CD4-positive, alpha-beta memory T cell (primary cell): ENCODE results near the gene TRAF6. TPM values are rescaled to one million over a fixed set of nuclear protein-coding genes. Genes with fewer than 3 reads are reported as not detected.

Source experiments
- CTCF ChIA-PET: fragments of 350-600 bp; sonication (Branson Sonifier 250); formaldehyde crosslinking; loops from one replicate; lab custom pipeline; 2021; ENCODE audit warnings: inconsistent platforms; ENCODE audit not compliant: partially characterized antibody; lab: Charles Lee
- POLR2A ChIA-PET: fragments of 350-600 bp; sonication (Branson Sonifier 250); formaldehyde crosslinking; loops from one replicate; lab custom pipeline; 2021; ENCODE audit not compliant: partially characterized antibody; lab: Charles Lee
- DNase-seq, 5 donors: peaks; one replicate each; pipeline versions ENCODE4 v3.0.0 to v3.0.0-alpha.2; 2020 to 2022; ENCODE audit warnings: mixed read lengths in 1 of 5
- H3K27ac ChIP-seq: one replicate; pipeline ENCODE4 v1.7.0; 2013; ENCODE audit warnings: low read depth, low read length
- H3K27me3 ChIP-seq: 2 replicates; pipeline ENCODE4 v1.7.0; 2013; ENCODE audit warnings: mild to moderate bottlenecking, low read length, moderate library complexity; ENCODE audit not compliant: insufficient read depth
- H3K36me3 ChIP-seq: 2 replicates; pipeline ENCODE4 v1.7.0; 2013; ENCODE audit warnings: mild to moderate bottlenecking, low read length, moderate library complexity; ENCODE audit not compliant: insufficient read depth
- H3K4me1 ChIP-seq: 2 replicates; pipeline ENCODE4 v1.7.0; 2013; ENCODE audit warnings: mild to moderate bottlenecking, low read length, moderate library complexity; ENCODE audit not compliant: insufficient read depth
- H3K4me3 ChIP-seq, 2 donors: one replicate each; pipeline ENCODE4 v1.7.0; 2013; ENCODE audit warnings: low read length in 2 of 2, mild to moderate bottlenecking in 1 of 2
- H3K9me3 ChIP-seq, 2 donors: one replicate each; pipeline ENCODE4 v1.7.0; 2013; ENCODE audit warnings: low read length in 2 of 2, control low read depth in 1 of 2; ENCODE audit not compliant: control insufficient read depth in 1 of 2
- H3K27ac Mint-ChIP-seq, 7 donors: one replicate each; pipeline ENCODE4 v1.8.0; 2020 to 2021; ENCODE audit warnings: mixed read lengths in 7 of 7, mild to moderate bottlenecking in 6 of 7, inconsistent platforms in 3 of 7, moderate library complexity in 3 of 7
- H3K27me3 Mint-ChIP-seq, 2 donors: one replicate each; pipeline ENCODE4 v1.8.0; 2020 to 2021; ENCODE audit warnings: mixed read lengths in 2 of 2
- H3K36me3 Mint-ChIP-seq, 2 donors: one replicate each; pipeline ENCODE4 v1.8.0; 2020 to 2021; ENCODE audit warnings: mixed read lengths in 2 of 2, inconsistent platforms in 1 of 2, mild to moderate bottlenecking in 1 of 2
- H3K4me1 Mint-ChIP-seq, 4 donors: one replicate each; pipeline ENCODE4 v1.8.0; 2020 to 2021; ENCODE audit warnings: mixed read lengths in 4 of 4, mild to moderate bottlenecking in 1 of 4
- H3K4me3 Mint-ChIP-seq, 8 donors: one replicate each; pipeline ENCODE4 v1.8.0; 2020 to 2021; ENCODE audit warnings: mixed read lengths in 8 of 8, mild to moderate bottlenecking in 7 of 8, moderate library complexity in 6 of 8, inconsistent platforms in 3 of 8
- H3K9me3 Mint-ChIP-seq, 8 donors: one replicate each; pipeline ENCODE4 v1.8.0; 2020 to 2021; ENCODE audit warnings: mixed read lengths in 8 of 8, mild to moderate bottlenecking in 5 of 8, inconsistent platforms in 3 of 8, moderate library complexity in 1 of 8
- intact Hi-C: fragments of 100-400 bp; cut with micrococcal nuclease; formaldehyde crosslinking; loops from one replicate; pipeline ENCODE4 v1.15.1; 2023
- polyA plus RNA-seq, 2 donors: library from polyadenylated mRNA; unstranded; fragments of 300-500 nt; fragmentation: Illumina TruSeq; gene quantifications; one replicate each; pipeline ENCODE4 v1.2.3, GENCODE V29; 2021
- total RNA-seq, 2 experiments: library from RNA; stranded (reverse); gene quantifications; one replicate each; pipeline ENCODE4 v1.2.3, GENCODE V29; 2021

Gene TRAF6
- total and polyA plus RNA-seq, 4 experiments from 2014 or later: 10.3 to 23.7 (median 17.1) TPM

DNA sequence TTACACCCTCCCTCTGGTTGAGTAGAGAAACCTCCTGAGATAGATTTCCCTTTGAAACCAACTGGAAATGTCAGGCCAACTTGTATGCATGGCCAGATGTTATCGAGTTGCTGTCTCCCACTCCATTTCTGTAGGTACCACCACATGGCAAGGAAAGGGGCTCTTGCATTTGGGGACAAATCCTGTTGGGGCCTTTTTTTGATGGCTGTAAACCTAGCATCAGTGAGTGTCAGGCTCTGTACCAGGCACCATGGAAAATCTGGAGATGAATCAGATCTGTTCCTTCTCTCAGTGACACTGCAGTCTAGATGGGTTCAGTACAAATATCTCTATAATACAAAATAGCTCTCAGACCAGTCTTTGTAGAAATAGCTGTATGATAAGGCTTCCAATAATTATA lies 58.4 kb downstream of the TRAF6 start:
- no peaks in the 10 kb centered on the region for H3K27me3 Mint-ChIP-seq
- no peaks in the 10 kb centered on the region for H3K9me3 Mint-ChIP-seq
- H3K4me1 Mint-ChIP-seq: peaks cover 45 to 65% (median 53%) of the 10 kb centered on the region in 4 donors
- peak overlapping the region in 6 of 8 donors; percentile 26 to 73 (median 54) for H3K4me3 Mint-ChIP-seq
- Histone ChIP-seq H3K27ac (no peak overlapping the region), H3K27me3 (no peaks in the 10 kb centered on the region), H3K36me3 (peaks cover 4% of the 10 kb centered on the region), H3K9me3 (no peaks in the 10 kb centered on the region), H3K4me3 (no peak overlapping the region), H3K4me1 (peaks cover 54% of the 10 kb centered on the region)
- intact Hi-C loops: loop anchor here (1.0 to 2.0 kb wide), 2 partner anchors 74 to 99 kb away; no protein-coding TSS in a partner anchor
- H3K36me3 Mint-ChIP-seq: peaks cover 25 to 53% of the 10 kb centered on the region in 2 donors
- CTCF ChIA-PET: interaction anchor here (1.1 to 6.2 kb wide), 8 partner anchors 12 to 98 kb away, joined by 3 to 50 read pairs (median 8); no protein-coding TSS in a partner anchor
- POLR2A ChIA-PET: interaction anchor here (0.8 to 3.6 kb wide), 10 partner anchors 11 to 98 kb away, joined by 3 to 51 read pairs (median 3); no protein-coding TSS in a partner anchor
- H3K27ac Mint-ChIP-seq: peak overlapping the region in 6 of 7 donors; percentile 28 to 78 (median 48)
- no peak for DNase-seq

DNA sequence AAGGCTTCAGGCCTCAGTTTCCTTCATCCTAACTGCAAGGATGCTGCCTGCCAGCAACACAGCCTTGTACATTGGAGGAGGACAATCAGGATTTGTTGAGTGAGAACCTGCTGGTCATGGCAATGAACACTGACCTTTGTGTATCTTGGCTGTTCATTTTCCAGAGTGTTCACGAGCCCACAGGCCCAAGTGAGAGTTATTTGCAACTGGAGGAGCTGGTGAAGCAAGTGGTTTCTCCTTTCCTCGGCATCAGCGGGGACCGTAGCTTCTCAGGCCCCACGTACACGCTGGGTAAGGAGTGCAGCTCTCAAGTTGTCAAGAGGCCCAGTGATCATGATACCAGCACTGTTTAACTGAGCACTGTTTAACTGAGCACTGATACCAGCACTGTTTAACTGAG lies 59.0 kb downstream of the TRAF6 start:
- no peaks in the 10 kb centered on the region for H3K9me3 Mint-ChIP-seq

DNA sequence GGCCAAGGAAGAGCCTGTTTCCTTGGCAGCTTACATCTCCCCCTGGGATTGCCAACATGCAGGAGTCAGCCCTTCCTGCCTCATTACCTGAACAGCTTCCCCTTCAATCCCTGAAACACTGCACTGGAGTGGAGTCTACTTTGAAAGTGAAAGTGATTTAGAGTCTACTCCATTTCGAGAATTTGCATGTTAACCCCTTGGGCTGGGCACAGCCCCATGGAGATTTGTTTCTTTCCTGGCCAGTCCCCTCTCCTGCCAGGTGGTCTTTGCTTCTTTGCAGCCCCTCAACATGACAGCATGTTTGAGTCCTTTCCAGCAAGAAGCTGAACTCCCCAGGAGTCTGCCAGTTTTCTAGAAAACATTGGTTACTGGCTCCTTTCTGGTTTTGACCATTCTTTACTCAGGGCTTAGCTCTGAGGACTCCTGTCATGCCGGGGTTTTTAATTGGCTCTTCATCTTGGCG lies 59.9 kb downstream of the TRAF6 start:
- peak in 1 of 5 donors; percentile 10 for DNase-seq
- no peak overlapping the region for H3K27ac ChIP-seq
- Mint-ChIP-seq H3K27ac (peak overlapping the region; percentile 28 to 89 (median 76)), H3K9me3 (no peaks in the 10 kb centered on the region), H3K36me3 (peaks cover 18 to 62% of the 10 kb centered on the region in 2 donors), H3K4me1 (peaks cover 45 to 68% (median 56%) of the 10 kb centered on the region in 4 donors), H3K27me3 (no peaks in the 10 kb centered on the region), H3K4me3 (peak overlapping the region; percentile 24 to 83 (median 65))
- ChIA-PET CTCF (interaction anchor here (1.0 to 6.2 kb wide), 5 partner anchors 28 to 97 kb away, joined by 3 to 50 read pairs (median 6); no protein-coding TSS in a partner anchor), POLR2A (interaction anchor here (0.8 to 1.4 kb wide), 6 partner anchors 11 to 74 kb away, joined by 3 to 12 read pairs (median 3); no protein-coding TSS in a partner anchor)
- no peaks in the 10 kb centered on the region for H3K27me3 ChIP-seq
- peaks cover 54% of the 10 kb centered on the region for H3K4me1 ChIP-seq
- peaks cover 4% of the 10 kb centered on the region for H3K36me3 ChIP-seq
- H3K4me3 ChIP-seq: no peak overlapping the region
- intact Hi-C loops: no loop called here
- no peaks in the 10 kb centered on the region for H3K9me3 ChIP-seq

More for the DNA sequence above, 59.0 kb downstream of the TRAF6 start:
- peak overlapping the region in 5 of 8 donors; percentile 43 to 82 (median 70) for H3K4me3 Mint-ChIP-seq
- H3K36me3 Mint-ChIP-seq: peaks cover 21 to 54% of the 10 kb centered on the region in 2 donors
- Histone ChIP-seq H3K36me3 (peaks cover 4% of the 10 kb centered on the region), H3K27ac (no peak overlapping the region), H3K9me3 (no peaks in the 10 kb centered on the region), H3K4me3 (no peak overlapping the region), H3K27me3 (no peaks in the 10 kb centered on the region), H3K4me1 (peaks cover 54% of the 10 kb centered on the region)
- ChIA-PET POLR2A (interaction anchor here (3.6 kb wide), 1 partner anchor 73 kb away, joined by 51 read pairs; no protein-coding TSS in a partner anchor), CTCF (interaction anchor here (2.5 to 6.2 kb wide), 3 partner anchors 28 to 97 kb away, joined by 11 to 50 read pairs (median 21); no protein-coding TSS in a partner anchor)
- H3K4me1 Mint-ChIP-seq: peaks cover 45 to 68% (median 53%) of the 10 kb centered on the region in 4 donors
- no peak for DNase-seq
- H3K27me3 Mint-ChIP-seq: no peaks in the 10 kb centered on the region
- intact Hi-C loops: no loop called here
- H3K27ac Mint-ChIP-seq: peak overlapping the region in 6 of 7 donors; percentile 12 to 82 (median 62)

DNA sequence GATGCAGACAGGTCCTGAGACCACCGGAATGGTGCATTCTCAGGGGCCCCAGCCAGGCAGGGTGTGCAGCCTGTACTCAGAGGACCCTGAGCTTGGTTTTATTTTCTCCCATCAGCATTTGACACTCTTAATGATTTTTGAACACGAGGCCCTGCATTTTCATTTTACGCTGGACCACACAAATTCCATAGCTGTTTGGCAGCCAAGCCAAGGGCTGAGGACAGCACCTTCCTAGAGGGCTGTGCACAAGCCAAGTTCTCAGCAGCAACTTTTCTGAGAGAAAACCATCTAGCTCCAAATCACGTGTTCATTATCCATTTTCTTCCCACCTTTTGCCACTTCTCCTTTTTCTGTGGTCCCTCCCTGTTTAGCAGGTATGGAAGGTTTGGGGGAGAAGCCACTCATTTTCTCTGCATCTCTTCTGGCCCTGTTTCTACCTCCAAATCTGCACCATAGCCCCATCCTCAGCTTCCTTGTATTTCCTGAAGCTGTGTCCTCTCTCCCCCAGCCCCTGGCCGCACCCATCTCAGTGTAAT lies 60.4 kb downstream of the TRAF6 start:
- Histone ChIP-seq H3K27ac (no peak overlapping the region), H3K9me3 (no peaks in the 10 kb centered on the region), H3K36me3 (peaks cover 4% of the 10 kb centered on the region), H3K4me1 (peaks cover 54% of the 10 kb centered on the region), H3K4me3 (no peak overlapping the region), H3K27me3 (no peaks in the 10 kb centered on the region)
- ChIA-PET POLR2A (interaction anchor here (0.8 to 1.4 kb wide), 6 partner anchors 10 to 74 kb away, joined by 3 to 12 read pairs (median 3); no protein-coding TSS in a partner anchor), CTCF (interaction anchor here (1.0 to 6.2 kb wide), 5 partner anchors 28 to 96 kb away, joined by 3 to 50 read pairs (median 6); no protein-coding TSS in a partner anchor)
- Mint-ChIP-seq H3K27ac (peak overlapping the region in 6 of 7 donors; percentile 28 to 89 (median 69)), H3K36me3 (peaks cover 20 to 64% of the 10 kb centered on the region in 2 donors), H3K4me1 (peaks cover 45 to 65% (median 56%) of the 10 kb centered on the region in 4 donors), H3K4me3 (peak overlapping the region in 7 of 8 donors; percentile 28 to 83 (median 70)), H3K9me3 (no peaks in the 10 kb centered on the region), H3K27me3 (no peaks in the 10 kb centered on the region)
- intact Hi-C loops: no loop called here
- DNase-seq: no peak

DNA sequence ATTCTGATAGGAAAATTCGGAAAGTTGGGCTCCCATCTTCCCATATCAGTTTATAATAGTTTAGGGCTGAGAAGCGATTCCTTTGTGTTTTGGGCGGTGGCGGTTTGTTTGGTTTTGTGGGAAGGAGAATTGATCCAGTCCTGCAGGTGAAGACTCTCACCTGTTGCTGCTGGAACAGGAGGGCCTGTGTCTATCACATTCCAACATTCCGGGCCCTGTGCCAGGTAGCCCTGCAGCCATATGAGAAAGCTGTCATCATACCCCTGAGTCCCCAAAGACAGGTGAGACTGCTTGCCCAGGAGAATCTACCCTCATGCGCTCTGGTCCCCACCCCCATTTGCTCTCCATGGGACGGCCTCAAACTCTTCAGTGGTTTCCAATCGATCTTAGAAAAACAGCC lies 62.1 kb downstream of the TRAF6 start:
- Mint-ChIP-seq H3K27ac (peak overlapping the region in 2 of 7 donors; percentile 5 to 54), H3K27me3 (no peaks in the 10 kb centered on the region), H3K36me3 (peaks cover 21 to 70% of the 10 kb centered on the region in 2 donors), H3K4me3 (no peak overlapping the region), H3K9me3 (no peaks in the 10 kb centered on the region), H3K4me1 (peaks cover 39 to 55% (median 46%) of the 10 kb centered on the region in 4 donors)
- Histone ChIP-seq H3K36me3 (peaks cover 4% of the 10 kb centered on the region), H3K27ac (no peak overlapping the region), H3K27me3 (no peaks in the 10 kb centered on the region), H3K4me3 (no peak overlapping the region), H3K9me3 (no peaks in the 10 kb centered on the region), H3K4me1 (peaks cover 42% of the 10 kb centered on the region)
- intact Hi-C loops: no loop called here
- POLR2A ChIA-PET: no interaction called here
- no peak for DNase-seq
- CTCF ChIA-PET: interaction anchor here (1.2 kb wide), 1 partner anchor 27 kb away, joined by 3 read pairs; no protein-coding TSS in a partner anchor

DNA sequence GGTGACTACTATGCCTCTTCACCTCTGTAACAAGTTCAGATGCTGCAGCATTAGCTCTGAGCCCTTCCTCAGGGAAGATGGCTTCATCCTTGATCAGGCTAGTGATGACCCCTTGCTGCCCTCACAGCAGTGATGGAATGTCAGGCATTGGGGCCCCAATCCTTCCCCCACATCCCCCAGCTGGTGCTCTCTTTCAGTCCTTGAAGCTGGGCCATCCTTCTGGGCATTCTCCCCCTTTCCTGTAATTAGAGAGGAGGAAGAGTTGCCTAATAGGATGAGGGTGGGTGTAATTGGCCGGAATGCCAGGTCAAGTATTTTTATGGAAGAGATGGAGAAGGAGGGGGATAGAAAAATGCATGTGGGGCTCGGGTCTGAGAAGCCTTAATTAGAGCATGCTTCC lies 62.6 kb downstream of the TRAF6 start:
- Mint-ChIP-seq H3K9me3 (peaks cover 0 to 2% (median 0%) of the 10 kb centered on the region in 8 donors), H3K4me3 (no peak overlapping the region), H3K27me3 (no peaks in the 10 kb centered on the region), H3K4me1 (peaks cover 34 to 51% (median 42%) of the 10 kb centered on the region in 4 donors), H3K27ac (no peak overlapping the region), H3K36me3 (peaks cover 25 to 72% of the 10 kb centered on the region in 2 donors)
- Histone ChIP-seq H3K36me3 (peaks cover 4% of the 10 kb centered on the region), H3K27me3 (no peaks in the 10 kb centered on the region), H3K4me1 (peaks cover 38% of the 10 kb centered on the region), H3K4me3 (no peak overlapping the region), H3K27ac (no peak overlapping the region), H3K9me3 (no peaks in the 10 kb centered on the region)
- no peak for DNase-seq
- POLR2A ChIA-PET: interaction anchor here (0.7 kb wide), 1 partner anchor 38 kb away, joined by 3 read pairs; no protein-coding TSS in a partner anchor
- intact Hi-C loops: no loop called here
- CTCF ChIA-PET: interaction anchor here (0.8 to 1.3 kb wide), 2 partner anchors 67 to 70 kb away, joined by 3 to 4 read pairs; no protein-coding TSS in a partner anchor
